Neuronal stem cell (in vitro differentiated cells): ENCODE results near the gene JAG2.

ENCODE experiments used
- DNase-seq: peaks from one replicate; pipeline ENCODE4 v3.0.0-alpha.2; 2013; ENCODE audit warnings: low spot score
- H2AFZ ChIP-seq: one replicate; pipeline ENCODE4 v1.6.1; 2013; ENCODE audit warnings: mild to moderate bottlenecking, low read length, inconsistent platforms
- H2AK5ac ChIP-seq: 2 replicates; pipeline ENCODE4 v1.6.1; 2013; ENCODE audit warnings: low read depth, mild to moderate bottlenecking, inconsistent platforms, low read length, moderate library complexity, mixed read lengths
- H2BK120ac ChIP-seq: 2 replicates; pipeline ENCODE4 v1.6.1; 2013; ENCODE audit warnings: low read depth, mild to moderate bottlenecking, inconsistent platforms, low read length, moderate library complexity, mixed read lengths
- H2BK12ac ChIP-seq: one replicate; pipeline ENCODE4 v1.6.1; 2013; ENCODE audit warnings: low read length, inconsistent platforms
- H2BK15ac ChIP-seq: 2 replicates; pipeline ENCODE4 v1.6.1; 2013; ENCODE audit warnings: mild to moderate bottlenecking, low read length, inconsistent platforms, mixed read lengths
- H2BK5ac ChIP-seq: one replicate; pipeline ENCODE4 v1.6.1; 2013; ENCODE audit warnings: inconsistent platforms, mild to moderate bottlenecking, low read length, moderate library complexity
- H3K14ac ChIP-seq: one replicate; pipeline ENCODE4 v1.6.1; 2013; ENCODE audit warnings: low read length, inconsistent platforms
- H3K18ac ChIP-seq: 2 replicates; pipeline ENCODE4 v1.6.1; 2013; ENCODE audit warnings: low read length, inconsistent platforms
- H3K23ac ChIP-seq: 2 replicates; pipeline ENCODE4 v1.6.1; 2013; ENCODE audit warnings: low read depth, mild to moderate bottlenecking, mixed read lengths, low read length, inconsistent platforms; ENCODE audit not compliant: poor library complexity
- H3K27ac ChIP-seq: replicated peaks from 3 replicates; pipeline ENCODE4 v1.5.1; 2013; ENCODE audit warnings: low read length, inconsistent platforms
- H3K27me3 ChIP-seq, 3 experiments: 2 replicates each; pipeline ENCODE4 v1.6.1; 2013; ENCODE audit warnings: low read length in 3 of 3, mild to moderate bottlenecking in 2 of 3, inconsistent platforms in 1 of 3, low read depth in 1 of 3, mixed read lengths in 1 of 3, moderate library complexity in 1 of 3; ENCODE audit not compliant: control insufficient read depth in 3 of 3, insufficient read depth in 3 of 3
- H3K36me3 ChIP-seq, 2 donors: replicated peaks in 1 of 2; 2 replicates each; pipeline ENCODE4 v1.6.1; 2013; ENCODE audit warnings: low read length in 2 of 2; ENCODE audit not compliant: control insufficient read depth in 2 of 2, insufficient read depth in 2 of 2
- H3K4ac ChIP-seq: 2 replicates; pipeline ENCODE4 v1.6.1; 2013; ENCODE audit warnings: inconsistent platforms, mild to moderate bottlenecking, low read length, moderate library complexity
- H3K4me1 ChIP-seq, 2 donors: 1 replicate in 1 of 2; 2 replicates in 1 of 2; pipeline ENCODE4 v1.6.1; 2013; ENCODE audit warnings: low read length in 2 of 2, low read depth in 1 of 2; ENCODE audit not compliant: control insufficient read depth in 2 of 2, insufficient read depth in 1 of 2
- H3K4me2 ChIP-seq: one replicate; pipeline ENCODE4 v1.6.1; 2013; ENCODE audit warnings: mild to moderate bottlenecking, low read length, inconsistent platforms; ENCODE audit not compliant: insufficient read depth, poor library complexity, severe bottlenecking
- H3K4me3 ChIP-seq, 2 donors: 2 replicates each; pipeline ENCODE4 v1.5.1; 2013; ENCODE audit warnings: low read length in 2 of 2, mild to moderate bottlenecking in 2 of 2, inconsistent platforms in 1 of 2, moderate library complexity in 1 of 2
- H3K79me1 ChIP-seq: one replicate; pipeline ENCODE4 v1.6.1; 2013; ENCODE audit warnings: low read depth, mild to moderate bottlenecking, inconsistent platforms, low read length, moderate library complexity
- H3K9ac ChIP-seq: one replicate; pipeline ENCODE4 v1.6.1; 2013; ENCODE audit warnings: mild to moderate bottlenecking, low read depth, low read length, inconsistent platforms; ENCODE audit not compliant: poor library complexity
- H3K9me3 ChIP-seq, 2 donors: replicated peaks in 1 of 2; 2 replicates each; pipeline versions ENCODE3 to v1.6.1; 2013; ENCODE audit warnings: low read length in 2 of 2, mild to moderate bottlenecking in 2 of 2, inconsistent platforms in 1 of 2, low read depth in 1 of 2, mixed read lengths in 1 of 2, moderate library complexity in 1 of 2; ENCODE audit not compliant: control insufficient read depth in 2 of 2, insufficient read depth in 1 of 2
- H4K8ac ChIP-seq: one replicate; pipeline ENCODE4 v1.6.1; 2013; ENCODE audit warnings: low read depth, mild to moderate bottlenecking, inconsistent platforms, low read length, moderate library complexity
- H4K91ac ChIP-seq: one replicate; pipeline ENCODE4 v1.6.1; 2013; ENCODE audit warnings: low read length, low read depth, mild to moderate bottlenecking, inconsistent platforms; ENCODE audit not compliant: poor library complexity
- WGBS, 2 donors: extraction: QIAGEN DNeasy Blood & Tissue Kit; methylation state at CpG; one replicate each; pipeline ENCODE4 v1.1.7; 2013; ENCODE audit warnings: missing lambda C conversion rate in 2 of 2, mixed read lengths in 1 of 2; ENCODE audit not compliant: insufficient read length in 2 of 2, insufficient replicate concordance in 1 of 2; ENCODE audit errors: extremely low coverage in 2 of 2; 5-methylcytosine and 5-hydroxymethylcytosine counted together

JAG2 gene

GRCh38 chr14:105098316-105098715 is 70.3 kb downstream of the JAG2 start:
- no peak overlapping the region for H3K18ac ChIP-seq

GRCh38 chr14:105097794-105098127 is 70.8 kb downstream of the JAG2 start:
- Histone ChIP-seq H3K9ac (peak overlapping the region; percentile 30), H3K79me1 (peaks cover 3% of the 10 kb centered on the region), H3K4me1 (peaks cover 6 to 9% of the 10 kb centered on the region in 2 donors), H4K8ac (no peak overlapping the region), H2BK15ac (no peak overlapping the region), H2AK5ac (peak overlapping the region; percentile 60), H3K4me3 (no peak overlapping the region), H3K14ac (peak overlapping the region; percentile 58), H3K4me2 (no peak overlapping the region), H3K9me3 (peaks cover 15 to 20% of the 10 kb centered on the region in 2 donors), H2BK12ac (peak overlapping the region; percentile 89), H3K36me3 (no peaks in the 10 kb centered on the region), H3K18ac (peak overlapping the region; percentile 67), H2BK120ac (no peak overlapping the region), H3K27me3 (peaks cover 0 to 40% (median 11%) of the 10 kb centered on the region in 3 experiments), H3K4ac (peak overlapping the region; percentile 29), H4K91ac (peak overlapping the region; percentile 40), H2AFZ (no peak overlapping the region), H3K27ac (no peak overlapping the region), H3K23ac (peak overlapping the region; percentile 92), H2BK5ac (no peak overlapping the region)
- no peak for DNase-seq
- no CpG with 5 or more reads among the region's 7 CpGs for WGBS, 2 donors

More at GRCh38 chr14:105098316-105098715, 70.3 kb downstream of the JAG2 start:
- Histone ChIP-seq H3K4me2 (no peak overlapping the region), H3K4me1 (peaks cover 3 to 7% of the 10 kb centered on the region in 2 donors), H2BK5ac (no peak overlapping the region), H3K27me3 (peaks cover 0 to 38% (median 8%) of the 10 kb centered on the region in 3 experiments), H2BK12ac (no peak overlapping the region), H3K79me1 (peaks cover 3% of the 10 kb centered on the region), H2BK120ac (no peak overlapping the region), H2AK5ac (no peak overlapping the region), H3K27ac (no peak overlapping the region), H2AFZ (no peak overlapping the region), H2BK15ac (no peak overlapping the region), H3K4ac (no peak overlapping the region), H3K9ac (no peak overlapping the region), H3K14ac (no peak overlapping the region), H3K4me3 (no peak overlapping the region), H3K36me3 (no peaks in the 10 kb centered on the region), H3K23ac (no peak overlapping the region), H4K91ac (no peak overlapping the region), H4K8ac (no peak overlapping the region), H3K9me3 (peaks cover 15 to 20% of the 10 kb centered on the region in 2 donors)
- WGBS, 2 donors, result no CpG with 5 or more reads among the region's 8 CpGs
- DNase-seq, result no peak

GRCh38 chr14:105096206-105096875 is 72.2 kb downstream of the JAG2 start:
- Histone ChIP-seq H3K4me1 (peaks cover 8 to 13% of the 10 kb centered on the region in 2 donors), H2BK12ac (no peak overlapping the region), H2BK15ac (no peak overlapping the region), H3K9me3 (peaks cover 15 to 20% of the 10 kb centered on the region in 2 donors), H3K4me2 (no peak overlapping the region), H4K8ac (no peak overlapping the region), H3K4ac (no peak overlapping the region), H3K18ac (no peak overlapping the region), H2BK120ac (no peak overlapping the region), H3K9ac (no peak overlapping the region), H3K27me3 (peaks cover 0 to 45% (median 11%) of the 10 kb centered on the region in 3 experiments), H4K91ac (no peak overlapping the region), H2BK5ac (no peak overlapping the region), H3K27ac (no peak overlapping the region), H3K14ac (no peak overlapping the region), H2AFZ (no peak overlapping the region), H3K23ac (peak overlapping the region; percentile 34), H2AK5ac (no peak overlapping the region), H3K4me3 (no peak overlapping the region), H3K36me3 (no peaks in the 10 kb centered on the region), H3K79me1 (peaks cover 3% of the 10 kb centered on the region)
- no peak for DNase-seq
- WGBS, 2 donors, result no CpG with 5 or more reads among the region's 15 CpGs

GRCh38 chr14:105095236-105095805 is 73.3 kb downstream of the JAG2 start:
- no peak overlapping the region for H4K91ac ChIP-seq
- WGBS, 2 donors, result no CpG with 5 or more reads among the region's 7 CpGs

More at GRCh38 chr14:105095236-105095805, 73.3 kb downstream of the JAG2 start:
- Histone ChIP-seq H4K8ac (no peak overlapping the region), H3K36me3 (no peaks in the 10 kb centered on the region), H3K9me3 (peaks cover 11 to 14% of the 10 kb centered on the region in 2 donors), H2AK5ac (no peak overlapping the region), H2BK120ac (no peak overlapping the region), H2BK12ac (no peak overlapping the region), H2BK15ac (no peak overlapping the region), H3K79me1 (peaks cover 3% of the 10 kb centered on the region), H2BK5ac (no peak overlapping the region), H3K14ac (no peak overlapping the region), H3K4ac (no peak overlapping the region), H3K27ac (no peak overlapping the region), H3K4me1 (peaks cover 8 to 14% of the 10 kb centered on the region in 2 donors), H3K4me3 (no peak overlapping the region), H2AFZ (no peak overlapping the region), H3K23ac (no peak overlapping the region), H3K27me3 (peaks cover 0 to 45% (median 11%) of the 10 kb centered on the region in 3 experiments), H3K18ac (no peak overlapping the region), H3K4me2 (no peak overlapping the region), H3K9ac (no peak overlapping the region)
- DNase-seq, result no peak
